HG03159 (cell line): ENCODE results near the gene GABRG3.
"Not testable (repeated sequence)": the region's sequence is repeated elsewhere in the genome, so short reads cannot be mapped to it uniquely, and the experiment has no call there.

Experiments
- ATAC-seq: cut with Tn5 transposase; IDR thresholded peaks from one replicate; pipeline ENCODE4 v1.9.1; 2021; ENCODE audit warnings: mild to moderate bottlenecking, moderate library complexity; ENCODE audit not compliant: unreplicated experiment

GABRG3 gene

GRCh38 chr15:27172821-27173220 lies 201.8 kb downstream of the GABRG3 start:
- no peak for ATAC-seq

DNA sequence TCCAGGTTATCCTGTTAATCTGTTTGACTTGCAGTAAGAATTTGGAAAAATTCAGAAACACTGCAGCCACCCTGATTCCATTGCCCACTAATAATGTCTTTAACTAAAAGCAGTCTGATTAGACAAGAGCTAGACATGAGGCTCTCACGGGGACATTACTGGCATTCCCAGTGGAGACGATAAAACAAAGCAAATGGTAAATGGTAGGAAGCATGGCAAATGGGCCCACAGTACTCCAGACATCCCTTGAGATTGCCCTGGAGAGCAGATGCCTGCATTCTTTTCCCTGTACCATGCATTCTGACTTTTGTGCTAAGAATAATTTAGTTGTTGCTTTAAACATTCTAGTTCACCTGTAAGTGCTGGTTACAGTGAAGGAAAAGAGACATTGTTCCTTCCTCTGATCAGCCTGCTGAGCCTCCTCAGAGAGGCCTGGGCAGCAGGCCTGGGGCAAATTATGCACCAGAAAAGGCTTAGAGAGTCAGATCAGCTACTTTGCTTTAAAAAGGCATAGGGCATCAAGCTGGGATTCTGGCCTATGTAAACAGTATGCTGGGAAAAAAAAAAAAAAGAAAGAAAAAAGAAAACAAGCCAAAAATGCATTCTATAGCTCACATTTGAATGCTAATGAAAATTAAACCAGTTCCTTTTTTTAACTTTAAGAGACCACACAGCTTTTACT lies 204.6 kb downstream of the GABRG3 start:
- ATAC-seq, result no peak

GRCh38 chr15:27176785-27177406 lies 205.9 kb downstream of the GABRG3 start:
- ATAC-seq, result no peak

DNA sequence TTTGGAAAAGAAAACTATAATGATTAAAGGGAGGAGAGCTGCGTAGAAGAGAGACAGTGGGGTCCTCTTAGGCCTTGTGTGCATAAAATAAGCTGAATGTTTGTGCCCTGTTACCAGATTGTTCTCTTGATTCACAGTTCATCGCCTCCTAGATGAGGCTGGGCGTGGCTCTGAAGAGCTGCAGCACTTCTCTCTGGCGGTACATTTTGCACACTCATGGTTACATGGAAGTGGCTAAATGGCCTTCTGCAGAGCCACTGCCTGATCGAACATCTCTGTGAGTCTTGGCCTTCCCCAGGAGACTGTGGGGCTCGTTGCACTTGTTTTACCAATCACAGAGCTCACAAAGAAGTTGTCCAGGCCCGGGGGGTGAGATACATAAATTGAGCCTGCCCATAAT lies 208.8 kb downstream of the GABRG3 start:
- ATAC-seq, result no peak

DNA sequence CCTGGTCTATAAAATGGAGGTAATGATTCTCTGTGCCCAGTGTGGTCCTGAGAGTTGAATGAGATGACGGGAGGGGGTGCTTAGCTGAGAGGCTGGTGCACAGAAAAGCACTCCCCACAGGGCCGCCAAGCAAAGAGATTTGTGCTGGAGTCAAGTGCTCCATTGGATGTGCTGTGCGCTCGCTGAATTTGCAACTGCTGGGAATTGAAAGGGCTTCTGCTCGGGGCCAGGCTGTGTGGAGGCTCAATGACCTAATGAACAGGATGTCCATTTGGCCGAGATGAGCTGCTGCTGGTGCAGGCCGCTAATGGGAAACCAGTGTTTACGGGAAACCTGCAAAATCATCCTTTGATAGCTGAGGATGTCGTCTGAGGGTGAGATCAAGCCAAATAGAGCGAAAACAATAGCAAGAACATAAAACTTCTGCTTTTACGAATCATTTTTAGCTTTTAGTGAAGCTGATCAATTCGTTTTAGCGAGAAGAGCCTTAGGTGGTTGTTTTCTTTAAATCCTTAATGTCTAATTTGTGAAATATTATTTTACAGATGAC lies 211.7 kb downstream of the GABRG3 start:
- no peak for ATAC-seq

- no peak for ATAC-seq
Observed at GRCh38 chr15:27183201-27183600, 212.2 kb downstream of the GABRG3 start.

GRCh38 chr15:27191515-27191914 lies 220.5 kb downstream of the GABRG3 start:
- not testable (repeated sequence) for ATAC-seq

DNA sequence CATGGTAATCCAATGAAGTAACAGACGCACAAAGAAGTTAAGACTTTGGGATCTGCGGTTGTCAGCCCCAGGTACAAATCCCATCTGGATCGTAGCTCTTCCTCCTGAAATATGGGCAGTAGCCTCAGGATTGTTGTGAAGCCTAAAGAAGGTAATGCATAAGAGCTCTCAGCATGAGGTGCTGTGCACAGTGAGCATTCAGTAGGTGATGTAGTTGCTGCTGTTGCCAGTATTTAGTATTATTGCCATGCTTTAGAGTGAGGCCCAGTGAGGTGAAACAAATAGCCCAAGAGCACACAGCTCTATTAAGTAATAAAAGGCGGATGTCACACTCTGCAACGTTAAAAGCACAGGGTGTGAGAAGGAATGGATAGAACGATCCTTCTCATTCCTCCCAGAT lies 225.7 kb downstream of the GABRG3 start:
- no peak for ATAC-seq

DNA sequence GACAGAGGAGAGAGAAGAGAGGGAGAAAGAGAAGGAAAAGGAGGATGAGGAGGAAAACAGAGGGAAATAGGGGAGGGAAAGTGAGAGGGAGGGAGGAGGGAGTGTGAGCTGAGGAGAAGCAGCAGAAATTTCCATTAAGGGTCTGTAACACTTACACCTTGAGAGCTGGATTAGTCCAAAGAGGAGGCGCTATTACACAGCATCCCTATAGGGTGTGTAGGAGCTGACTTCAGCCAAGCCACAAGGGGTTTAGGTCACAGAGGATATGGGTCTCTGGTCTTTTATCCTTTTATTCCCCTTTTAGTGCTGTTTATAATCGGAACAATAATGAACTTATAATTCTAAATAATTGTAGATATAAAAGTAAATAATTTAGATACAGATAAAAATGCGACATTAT lies 230.4 kb downstream of the GABRG3 start:
- no peak for ATAC-seq

DNA sequence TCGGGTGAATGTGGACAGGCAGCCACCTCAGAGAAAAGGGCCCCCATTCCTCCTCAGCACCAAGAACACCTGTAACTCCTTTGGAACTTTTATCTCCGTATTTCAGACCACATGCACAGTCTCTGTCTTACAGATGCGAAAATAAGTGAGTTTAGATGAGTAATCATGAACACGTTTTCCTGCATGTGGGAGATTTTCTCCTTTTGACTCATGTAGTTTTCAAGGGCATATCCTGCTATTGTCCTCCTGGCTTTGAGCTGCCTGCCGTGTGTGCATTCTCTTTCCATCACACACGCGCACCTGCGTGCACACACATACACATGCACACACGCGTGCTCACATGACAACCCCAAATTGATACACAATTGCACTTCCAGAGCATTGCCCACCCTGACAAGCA lies 239.2 kb downstream of the GABRG3 start:
- ATAC-seq, result no peak

DNA sequence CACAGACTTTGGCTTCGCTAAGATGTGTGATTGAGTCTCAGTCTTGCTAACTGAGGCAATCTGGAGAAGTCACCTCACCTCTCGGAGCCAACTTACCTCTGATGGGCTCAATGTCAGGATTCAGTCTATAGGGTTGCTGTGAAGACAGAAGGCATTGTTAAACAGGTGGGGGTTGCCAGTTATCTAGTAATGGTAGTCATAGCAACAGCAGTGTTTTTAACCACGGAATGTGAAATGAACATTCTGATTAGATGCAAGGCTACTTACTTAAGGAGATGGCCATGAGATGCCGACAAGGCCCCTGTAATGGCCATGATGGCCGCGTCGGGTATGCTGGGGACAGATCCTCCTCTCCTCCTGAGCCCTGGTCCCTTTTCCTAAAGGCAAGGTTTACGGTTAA lies 243.1 kb downstream of the GABRG3 start:
- no peak for ATAC-seq

DNA sequence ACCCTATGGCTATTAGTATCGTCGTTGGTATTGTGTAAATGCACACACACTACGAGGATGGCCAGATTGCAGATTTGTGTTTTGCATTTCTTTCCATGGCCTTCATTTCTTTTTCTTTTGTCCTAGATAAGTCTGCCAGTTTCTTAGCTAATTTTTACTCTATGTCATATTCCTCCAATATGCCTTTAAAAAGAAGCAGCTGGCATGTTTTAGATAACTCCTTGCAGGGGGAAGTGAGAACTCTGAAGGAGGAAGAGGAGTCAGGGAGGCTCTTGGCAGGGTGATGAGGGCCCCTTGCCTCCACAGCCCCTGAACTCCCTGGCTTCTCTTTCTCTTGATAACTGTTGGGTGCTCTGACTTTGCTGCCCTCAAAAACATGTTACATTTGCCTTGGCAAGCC lies 244.0 kb downstream of the GABRG3 start:
- ATAC-seq, result no peak

DNA sequence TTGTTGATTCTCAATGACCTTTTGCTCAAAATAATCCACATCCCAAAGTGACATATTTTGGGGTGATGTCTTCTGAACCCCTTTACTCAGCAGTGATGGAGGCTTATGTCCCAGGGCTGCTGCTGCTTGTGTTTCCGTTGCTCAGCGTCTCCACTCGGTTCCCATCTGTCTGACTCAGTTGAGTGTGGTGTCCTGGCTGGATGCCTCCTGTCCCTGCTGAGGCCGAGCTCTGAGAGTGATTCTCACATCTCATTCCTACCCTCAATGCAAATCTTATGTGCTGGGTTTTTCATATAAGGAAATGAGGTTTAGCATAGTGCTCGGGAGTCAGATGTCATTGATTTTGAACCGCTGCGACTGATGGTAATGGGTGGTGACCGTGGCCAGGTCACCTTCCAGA lies 247.4 kb downstream of the GABRG3 start:
- ATAC-seq, result no peak

DNA sequence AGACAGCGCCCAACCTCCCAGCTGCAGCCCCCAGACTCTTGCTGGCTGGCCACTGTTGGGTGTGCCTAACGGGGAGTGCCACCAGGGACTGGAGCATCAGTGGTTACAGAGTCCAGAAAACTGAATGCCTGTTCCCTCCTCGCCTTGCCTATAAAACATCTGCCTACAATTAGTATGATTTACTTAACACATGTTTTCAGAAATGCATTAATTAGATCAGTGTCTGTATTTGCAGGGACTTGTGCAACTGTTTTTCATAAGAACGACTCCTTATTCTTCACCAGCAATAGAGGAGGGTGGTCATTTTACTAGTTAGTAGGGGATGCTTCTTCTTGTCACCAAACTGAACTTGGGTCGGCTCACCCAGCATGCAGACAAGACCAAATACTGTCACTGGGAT lies 248.7 kb downstream of the GABRG3 start:
- no peak for ATAC-seq

DNA sequence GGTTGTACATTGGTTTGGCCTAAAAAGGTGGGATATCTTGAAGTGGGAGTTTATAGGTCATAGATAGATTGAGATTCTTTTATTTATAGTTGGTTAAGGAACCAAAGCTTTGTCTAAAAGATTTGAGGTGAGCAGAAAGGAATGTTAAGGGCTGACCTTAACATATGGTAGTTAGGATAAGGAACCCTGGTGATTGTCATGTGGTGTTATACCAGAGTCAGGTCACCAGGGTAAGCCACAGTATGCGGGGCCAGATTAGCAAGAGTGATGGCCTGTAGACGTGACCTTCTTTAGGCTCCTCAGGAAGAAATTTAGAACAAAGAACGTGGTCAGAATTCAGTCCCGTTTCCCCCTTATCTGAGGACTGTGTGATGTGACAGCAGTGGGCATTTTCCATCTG lies 249.2 kb downstream of the GABRG3 start:
- no peak for ATAC-seq

DNA sequence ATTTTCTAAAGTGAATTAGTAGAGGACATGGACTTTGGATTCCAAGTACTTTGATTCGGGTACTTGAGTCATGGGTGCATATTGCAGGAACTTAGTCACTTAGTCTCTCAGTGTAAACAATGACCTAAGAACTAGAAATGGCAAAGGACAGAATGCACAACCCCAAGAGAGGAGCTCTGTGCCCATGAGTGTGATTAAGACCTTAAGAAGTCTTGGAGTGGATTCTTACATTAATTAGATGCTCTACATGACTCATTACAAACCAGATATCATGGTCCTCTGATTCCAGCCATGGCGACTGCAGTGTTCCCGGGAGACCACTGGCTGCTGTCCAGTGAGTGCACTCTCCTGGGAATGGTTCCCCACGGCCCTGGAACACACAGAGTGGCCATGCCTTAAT lies 251.5 kb downstream of the GABRG3 start:
- no peak for ATAC-seq

GRCh38 chr15:27223179-27223578 lies 252.2 kb downstream of the GABRG3 start:
- no peak for ATAC-seq

- no peak for ATAC-seq
Observed at GRCh38 chr15:27231811-27232210, 260.8 kb downstream of the GABRG3 start.

DNA sequence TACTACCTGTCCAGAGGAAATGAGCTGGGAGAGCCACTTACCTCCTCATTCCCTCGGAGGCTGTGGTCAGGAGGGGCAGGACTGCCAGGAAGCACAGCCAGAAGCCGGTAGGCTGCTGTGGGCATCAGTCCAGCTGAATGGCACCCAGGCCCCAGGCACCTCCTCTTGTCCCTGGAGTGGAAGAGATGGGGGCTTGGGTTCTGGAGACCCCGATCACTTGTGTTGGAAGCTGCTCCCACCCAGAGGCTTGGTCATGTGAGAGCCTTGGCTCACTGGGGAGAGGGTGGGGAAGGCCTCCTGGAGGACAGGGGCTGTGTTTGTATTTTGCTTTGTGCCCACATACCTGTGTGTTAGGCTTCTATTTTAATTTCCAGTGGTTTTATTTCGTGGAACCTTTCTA lies 261.9 kb downstream of the GABRG3 start:
- no peak for ATAC-seq

DNA sequence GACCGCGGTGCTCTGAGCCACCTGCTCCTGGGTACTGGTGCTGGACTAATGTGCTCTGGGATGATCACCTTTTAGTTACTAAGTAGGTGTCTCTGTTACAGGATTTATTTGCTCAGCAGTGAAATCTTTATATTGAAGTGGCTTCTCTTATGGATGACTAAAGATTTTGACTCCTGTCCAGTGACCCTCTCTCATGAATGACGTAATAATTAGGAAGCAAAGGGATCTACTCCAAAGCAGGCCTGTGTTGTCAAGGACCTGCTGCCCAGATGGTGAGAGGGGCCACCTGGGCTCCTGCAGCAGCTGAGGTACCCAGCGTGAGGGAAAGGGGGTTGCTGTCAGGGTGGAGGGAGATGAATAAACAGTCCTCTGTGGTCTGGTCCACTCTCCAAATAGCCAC lies 263.6 kb downstream of the GABRG3 start:
- ATAC-seq, result no peak

GRCh38 chr15:27235161-27235560 lies 264.2 kb downstream of the GABRG3 start:
- ATAC-seq, result no peak

DNA sequence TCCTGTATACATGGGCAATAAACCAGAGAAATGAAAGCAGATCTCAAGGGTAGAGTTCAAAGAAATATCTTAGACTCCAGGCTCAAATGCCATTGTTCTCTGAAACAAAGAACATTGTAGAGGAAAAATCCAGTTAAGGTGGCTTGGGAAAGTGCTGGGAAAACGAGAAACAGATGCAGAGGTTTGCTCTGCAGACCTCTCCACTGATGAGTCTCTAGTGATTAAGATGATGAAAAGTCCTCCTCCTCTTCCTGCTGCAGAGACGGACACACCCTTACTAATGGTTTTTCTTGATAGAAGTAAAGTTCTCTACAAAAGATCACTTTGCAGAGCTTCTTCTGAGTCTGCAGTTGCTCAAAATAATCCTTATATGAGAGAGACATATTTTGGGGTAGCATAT lies 264.7 kb downstream of the GABRG3 start:
- no peak for ATAC-seq
